ENCODE results near the gene OR2V2.
A peak's percentile ranks its signal among the peaks of the same experiment; 100 is the strongest.

The OR2V2 gene

GRCh38 chr5:181192337-181193046 lies 45.1 kb downstream of the OR2V2 start:
- DNase-seq: no peak

GRCh38 chr5:181193656-181194055 lies 46.3 kb downstream of the OR2V2 start:
- DNase-seq: no peak

GRCh38 chr5:181194489-181195248 lies 47.3 kb downstream of the OR2V2 start:
- DNase-seq: no peak

DNA sequence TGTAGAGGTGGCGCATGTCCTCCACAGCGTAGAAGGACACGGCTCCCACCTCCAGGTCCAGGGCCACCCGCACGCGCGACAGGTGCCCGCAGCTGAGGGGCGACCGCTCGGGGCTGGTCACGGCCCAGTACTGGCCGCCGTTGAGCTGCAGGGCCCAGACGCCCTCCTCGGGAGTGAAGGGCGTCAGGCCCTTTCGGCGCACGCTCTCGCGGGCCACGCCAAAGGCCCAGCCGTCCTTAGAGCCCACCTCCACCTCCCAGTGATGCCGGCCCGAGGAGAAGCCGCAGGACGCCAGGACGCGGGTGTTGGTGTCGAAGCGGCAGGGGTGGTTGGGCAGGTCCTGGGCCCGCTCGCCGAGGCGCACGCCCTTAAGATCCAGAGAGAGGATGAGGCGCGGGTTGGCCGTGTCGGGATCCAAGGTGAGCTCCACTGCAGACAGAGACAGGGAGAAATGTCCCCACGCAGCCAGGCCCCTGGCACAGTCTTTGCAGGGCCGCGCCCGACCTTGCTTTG lies 47.9 kb downstream of the OR2V2 start:
- no peak for DNase-seq

GRCh38 chr5:181197326-181197951 lies 50.1 kb downstream of the OR2V2 start:
- DNase-seq: no peak

DNA sequence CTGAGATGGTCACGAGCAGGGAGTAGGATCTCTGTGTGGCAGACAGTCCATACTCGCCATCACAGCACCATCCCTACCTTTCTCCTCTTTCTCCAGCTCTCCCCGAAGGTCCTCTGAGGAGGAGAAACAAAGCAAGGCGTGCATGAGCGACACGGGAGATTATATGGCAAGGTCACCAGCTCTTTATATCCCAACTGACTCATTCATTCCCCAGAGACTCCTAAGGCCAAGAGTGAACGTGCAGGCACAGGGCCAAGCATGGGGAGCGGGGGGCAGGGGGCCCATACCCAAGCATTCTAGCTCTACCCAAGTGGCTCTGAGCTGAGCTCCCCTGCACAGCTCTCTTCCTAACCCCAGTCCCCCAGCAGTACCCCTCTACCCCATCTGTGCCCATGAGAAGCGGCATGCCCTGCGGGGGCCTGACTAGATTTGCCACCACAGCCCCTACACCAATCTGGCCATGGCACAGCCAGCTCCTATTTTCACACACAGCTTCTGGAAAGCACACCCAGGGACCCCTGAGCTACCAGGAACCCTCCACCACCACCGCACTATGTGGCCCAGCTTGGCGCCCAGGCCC lies 50.8 kb downstream of the OR2V2 start:
- DNase-seq: no peak

GRCh38 chr5:181198905-181199519 lies 51.6 kb downstream of the OR2V2 start:
- DNase-seq: no peak

- DNase-seq: no peak
Observed at GRCh38 chr5:181199881-181200638, 52.7 kb downstream of the OR2V2 start.

DNA sequence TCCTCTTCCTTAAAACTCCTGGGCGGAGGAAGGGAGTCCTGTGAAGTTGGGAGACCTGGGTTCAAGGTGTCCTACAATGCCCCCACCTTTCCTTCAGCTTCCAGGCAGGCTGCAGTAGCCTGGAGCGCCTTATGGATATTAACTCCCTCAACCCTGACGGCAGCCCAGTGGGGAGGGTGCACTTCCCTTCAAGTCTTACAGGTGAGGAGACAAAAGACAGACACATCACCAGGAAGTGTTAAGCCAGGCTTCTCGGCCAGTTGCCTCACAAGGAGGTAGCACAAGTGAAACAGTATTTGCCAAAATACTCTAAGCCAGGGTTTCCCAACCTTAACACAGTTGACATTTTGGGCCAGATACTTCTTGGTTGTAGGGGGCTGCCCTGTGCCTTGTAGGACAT lies 53.4 kb downstream of the OR2V2 start:
- DNase-seq: no peak

DNA sequence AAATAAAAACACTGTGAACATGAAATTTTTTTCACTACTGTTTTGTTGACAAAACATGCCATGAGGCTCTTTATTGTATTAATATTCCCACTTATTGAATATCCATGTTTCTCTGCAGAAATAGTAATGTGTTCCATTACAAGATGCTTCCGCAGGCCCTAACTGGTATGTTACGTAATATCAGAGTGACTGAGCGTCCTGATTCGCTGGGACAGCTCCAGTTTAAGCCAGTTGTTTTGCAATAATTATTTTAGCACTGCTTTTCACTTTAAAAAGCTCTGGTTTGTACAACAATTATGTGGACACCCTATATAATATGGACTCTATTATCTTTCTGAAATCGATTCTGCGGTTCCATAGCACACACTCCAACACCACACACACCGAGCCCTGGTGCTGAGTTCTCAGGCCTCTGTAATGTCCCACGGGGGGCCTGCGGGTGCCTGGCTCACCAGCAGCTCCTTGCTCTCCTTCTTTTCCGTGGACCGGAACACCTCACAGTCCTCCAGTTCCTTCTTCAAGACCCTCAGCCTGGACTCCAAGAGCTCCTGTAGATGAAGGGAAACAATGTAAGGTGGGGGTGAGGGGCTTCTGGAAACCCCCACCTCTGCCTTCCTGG lies 55.8 kb downstream of the OR2V2 start:
- DNase-seq: no peak

- DNase-seq: no peak
Observed at GRCh38 chr5:181203777-181204112, 56.4 kb downstream of the OR2V2 start.

DNA sequence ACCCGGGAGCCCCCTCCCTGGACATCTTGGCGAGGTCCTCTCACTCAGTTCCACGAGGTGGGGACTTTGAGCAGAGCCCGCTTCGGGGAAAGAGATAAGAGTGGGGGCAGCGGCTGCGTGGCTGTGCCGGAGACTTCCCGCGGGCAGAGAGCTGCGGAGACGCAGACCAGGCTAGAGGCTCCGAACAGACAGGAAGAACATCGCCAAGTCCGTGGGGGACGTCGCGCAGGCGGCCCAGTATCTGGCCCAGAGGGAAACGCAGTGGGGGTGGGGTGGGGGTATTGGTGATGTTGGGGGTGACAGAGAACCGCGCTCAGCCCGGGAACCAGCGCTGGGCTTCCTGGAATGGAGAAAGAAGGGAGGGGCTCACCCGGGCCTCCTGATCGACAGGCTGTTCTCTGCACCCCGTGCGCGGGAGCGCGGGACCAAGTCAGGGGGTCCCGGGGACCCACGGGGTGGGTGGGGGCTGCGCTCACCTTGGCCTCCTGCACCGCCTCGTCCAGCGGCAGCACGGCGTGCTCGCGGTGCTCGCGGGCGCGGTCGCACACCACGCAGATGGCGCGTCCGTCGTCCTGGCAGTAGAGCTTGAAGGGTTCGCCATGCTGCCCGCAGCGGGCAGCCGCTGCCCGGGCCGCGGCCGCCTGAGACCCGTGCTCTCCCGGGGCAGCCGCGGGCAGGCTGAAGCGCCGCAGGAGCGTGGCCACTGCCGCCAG lies 56.9 kb downstream of the OR2V2 start:
- DNase-seq: peak; percentile 67

GRCh38 chr5:181204826-181205760 lies 57.7 kb downstream of the OR2V2 start, which contains the start of gene TRIM7:
Gene TRIM7, minus strand, starts transcription at chr5:181205196. Its CDS starts 86 bp downstream, at chr5:181205110.
- peak; percentile 58 for DNase-seq

DNA sequence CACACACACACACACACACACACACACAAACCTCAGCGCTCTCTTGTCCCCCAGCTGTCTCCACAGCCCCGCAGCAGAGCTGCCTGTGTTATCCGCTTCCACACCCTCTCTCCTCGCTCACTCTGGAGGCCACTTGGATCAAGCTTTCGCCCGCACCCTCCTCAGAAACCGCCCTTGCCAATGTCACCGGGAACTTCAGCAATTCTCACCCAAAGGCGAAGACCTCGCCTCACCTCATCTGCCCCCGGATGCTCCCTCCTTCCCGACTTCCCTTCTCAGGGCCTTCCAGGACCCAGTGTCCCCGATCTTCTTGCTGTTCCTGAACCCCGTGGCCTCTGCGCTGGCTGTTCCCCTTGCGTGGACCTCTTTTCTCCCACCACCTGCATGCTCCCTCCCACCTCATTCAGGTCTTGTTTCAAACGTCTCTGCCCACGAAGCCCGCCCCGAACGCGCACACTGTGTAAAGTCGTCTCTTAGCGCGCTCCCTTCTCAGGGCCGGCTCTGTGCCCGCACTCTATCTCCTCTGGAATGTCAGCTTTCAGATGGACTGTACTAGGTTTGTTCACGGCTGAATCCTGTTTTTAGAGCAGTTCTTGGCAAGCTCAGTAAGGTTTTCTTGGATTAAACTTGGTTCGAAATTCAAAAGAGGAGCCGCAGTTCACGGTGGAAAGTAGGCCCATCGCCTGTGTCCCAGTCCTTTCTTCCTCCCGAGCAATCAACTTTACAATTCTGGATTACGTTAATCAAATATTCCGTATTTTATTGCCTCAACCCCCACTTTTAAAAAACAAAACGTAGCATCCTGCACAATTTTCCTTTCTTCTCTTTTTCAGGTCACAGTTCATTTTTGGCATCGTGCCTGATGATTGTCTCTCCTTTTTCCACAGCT lies 58.6 kb downstream of the OR2V2 start:
- DNase-seq: peak; percentile 69

GRCh38 chr5:181207214-181207959 lies 60.0 kb downstream of the OR2V2 start:
- peak; percentile 87 for DNase-seq

DNA sequence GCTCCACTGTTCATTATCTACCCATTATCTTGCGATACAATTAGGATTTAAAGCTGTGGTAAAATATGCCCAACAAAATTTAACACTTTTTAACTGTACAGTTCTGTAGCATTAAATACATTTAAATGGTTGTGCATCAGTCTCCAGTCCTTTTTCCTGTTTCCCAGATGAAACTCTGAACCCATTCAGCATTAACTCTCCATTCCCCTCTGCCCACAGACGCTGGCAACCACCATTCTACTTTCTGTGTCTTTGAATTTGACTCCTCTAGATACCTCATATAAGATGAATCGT lies 60.5 kb downstream of the OR2V2 start:
- DNase-seq: no peak

All from right forelimb (tissue), 1 donor.